Nucleus accumbens (tissue), 56 donors: ENCODE measurements around the gene MT1G.
A peak's percentile ranks its signal among the peaks of the same experiment; 100 is the strongest.
"Not testable (repeated sequence)": the region's sequence is repeated elsewhere in the genome, so short reads cannot be mapped to it uniquely, and the experiment has no call there.

ENCODE experiments used
- DNase-seq, 56 donors: peaks; one replicate each; lab custom pipeline; 2025; lab: John Stamatoyannopoulos, UW

MT1G gene

DNA sequence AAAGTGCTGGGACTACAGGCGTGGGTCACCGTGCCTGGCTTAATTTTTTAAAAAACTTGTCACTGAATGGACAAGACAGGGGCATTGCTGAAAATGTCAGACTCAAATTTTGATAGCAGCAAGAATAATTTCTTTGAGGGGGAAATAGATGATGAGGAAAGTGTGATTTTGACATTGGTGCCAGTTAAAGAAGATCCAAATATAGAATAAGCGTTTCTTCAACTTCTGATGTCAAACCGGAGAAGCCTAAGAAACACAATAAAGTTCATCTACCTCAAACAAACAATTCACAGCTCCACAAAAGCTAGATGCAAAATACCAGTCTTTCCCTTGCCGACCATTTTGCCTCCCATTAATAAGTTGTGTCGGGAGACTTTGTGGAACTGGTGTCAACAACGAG is 18.9 kb upstream of the MT1G start:
- DNase-seq = no peak

DNA sequence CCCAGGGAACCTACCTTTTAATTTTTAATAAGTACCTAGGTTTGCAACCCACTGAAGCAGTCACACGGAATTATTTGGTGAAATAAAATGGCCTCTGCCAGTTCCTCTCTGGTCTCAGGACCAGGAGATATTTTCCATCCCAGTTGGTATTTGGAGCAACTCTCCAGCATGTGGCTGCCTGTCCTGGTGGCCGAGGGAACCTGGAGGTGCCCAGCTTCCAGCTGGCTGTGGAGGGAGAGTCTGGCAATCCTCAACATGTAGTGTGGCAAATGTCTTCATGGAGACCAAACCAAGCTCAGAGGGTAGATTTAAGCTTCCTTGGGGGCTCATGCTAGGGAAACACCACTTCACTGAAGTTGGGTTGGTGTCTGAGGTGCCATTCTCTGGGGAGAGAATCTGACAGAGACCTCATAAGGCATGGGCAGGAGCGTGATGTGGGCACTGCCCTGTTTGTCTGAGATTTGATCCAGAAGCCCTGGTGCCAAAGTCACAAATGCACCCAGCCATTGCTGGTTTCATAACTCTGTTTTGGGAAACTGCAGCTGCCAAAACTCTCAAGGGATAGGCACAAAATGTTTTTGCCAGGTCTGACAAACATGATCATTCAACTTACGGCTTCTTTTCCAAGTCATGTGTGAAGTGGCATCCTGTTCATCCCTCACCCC is 17.2 kb upstream of the MT1G start:
- no peak for DNase-seq

- peak in 7 of 56 donors; percentile 13 to 52 (median 29) for DNase-seq
Measured at GRCh38 chr16:56684256-56684925, 16.5 kb upstream of the MT1G start.

- peak in 6 of 56 donors; percentile 10 to 24 (median 14) for DNase-seq
Measured at GRCh38 chr16:56683424-56684172, 15.7 kb upstream of the MT1G start.

GRCh38 chr16:56682703-56683397 is 15.0 kb upstream of the MT1G start:
- no peak for DNase-seq

DNA sequence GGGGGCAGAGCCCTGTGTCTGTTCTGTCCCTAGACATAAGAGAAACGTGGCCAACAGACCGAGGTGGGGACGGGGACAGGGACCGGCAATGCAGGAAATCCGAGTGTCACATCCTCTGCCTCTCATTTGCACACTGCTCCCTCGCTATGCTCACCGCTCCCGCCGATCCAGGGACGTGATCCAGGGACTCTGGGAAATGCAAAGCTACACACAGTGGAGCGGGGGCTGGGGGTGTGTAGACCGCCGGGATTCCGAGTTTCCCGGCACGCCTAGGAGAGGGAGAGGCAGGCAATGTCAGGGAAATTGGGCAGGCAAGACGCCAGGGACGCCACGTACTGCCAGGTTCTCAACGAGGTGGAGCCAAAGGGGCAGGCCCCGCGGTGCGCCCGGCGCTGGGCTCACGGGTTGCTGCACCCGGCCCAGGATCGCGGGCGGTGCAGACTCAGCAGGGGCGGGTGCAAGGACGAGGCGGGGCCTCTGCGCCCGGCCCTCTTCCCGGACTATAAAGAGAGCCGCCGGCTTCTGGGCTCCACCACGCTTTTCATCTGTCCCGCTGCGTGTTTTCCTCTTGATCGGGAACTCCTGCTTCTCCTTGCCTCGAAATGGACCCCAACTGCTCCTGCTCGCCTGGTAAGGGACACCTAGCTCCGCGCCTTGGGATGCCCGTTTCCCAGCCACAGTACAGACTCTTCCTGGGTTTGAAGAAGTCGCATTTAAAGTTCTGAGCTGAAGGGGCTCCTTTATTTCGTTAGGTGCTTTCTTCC is 14.3 kb upstream of the MT1G start, which contains the start of gene MT1X:
Gene MT1X, plus strand, starts transcription at position 532 of the 764 bp plus-strand sequence. Its CDS starts 71 bp downstream, at position 603.
- DNase-seq = peak; percentile 37 to 94 (median 80)

- DNase-seq = peak in 1 of 56 donors; percentile 36
Measured at GRCh38 chr16:56679818-56680217, 12.0 kb upstream of the MT1G start.

DNA sequence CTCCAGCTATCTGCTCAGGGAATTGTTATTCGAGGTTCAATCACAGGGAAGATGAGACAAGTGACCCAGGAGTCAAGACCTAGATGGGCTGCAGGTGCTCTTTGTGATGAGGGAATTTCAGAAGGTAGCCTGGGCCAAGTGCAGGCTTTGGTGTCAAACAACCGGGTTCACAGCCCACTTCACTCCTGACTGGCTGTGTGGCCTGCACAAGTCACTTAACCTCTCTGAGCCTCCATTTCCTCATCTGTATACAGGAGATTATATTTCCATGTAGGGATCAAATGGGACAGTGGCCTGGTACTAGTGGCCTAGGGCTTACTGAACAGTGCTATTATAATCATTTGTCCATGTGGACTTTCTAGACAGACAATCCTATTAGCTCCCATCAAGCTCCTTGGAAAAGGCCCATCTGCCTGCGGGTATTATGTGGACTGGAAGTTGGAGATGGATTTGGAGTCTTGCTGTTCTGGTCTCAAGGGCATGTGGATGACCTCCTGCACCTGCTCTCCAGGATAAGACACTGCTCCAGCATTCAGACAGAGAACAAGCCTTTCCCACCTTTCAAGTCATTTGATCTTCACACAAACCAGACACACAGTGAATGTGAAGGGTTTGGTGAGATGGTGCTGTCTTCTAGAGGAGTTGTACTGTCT is 11.3 kb upstream of the MT1G start:
- DNase-seq = no peak

GRCh38 chr16:56677474-56677873 is 9.6 kb upstream of the MT1G start:
- no peak for DNase-seq

- DNase-seq = no peak
Measured at GRCh38 chr16:56675685-56676210, 7.9 kb upstream of the MT1G start.

GRCh38 chr16:56674570-56674969 is 6.7 kb upstream of the MT1G start:
- DNase-seq = not testable (repeated sequence)

GRCh38 chr16:56673921-56674320 is 6.1 kb upstream of the MT1G start:
- DNase-seq = peak in 3 of 56 donors; percentile 16 to 24 (median 19)

DNA sequence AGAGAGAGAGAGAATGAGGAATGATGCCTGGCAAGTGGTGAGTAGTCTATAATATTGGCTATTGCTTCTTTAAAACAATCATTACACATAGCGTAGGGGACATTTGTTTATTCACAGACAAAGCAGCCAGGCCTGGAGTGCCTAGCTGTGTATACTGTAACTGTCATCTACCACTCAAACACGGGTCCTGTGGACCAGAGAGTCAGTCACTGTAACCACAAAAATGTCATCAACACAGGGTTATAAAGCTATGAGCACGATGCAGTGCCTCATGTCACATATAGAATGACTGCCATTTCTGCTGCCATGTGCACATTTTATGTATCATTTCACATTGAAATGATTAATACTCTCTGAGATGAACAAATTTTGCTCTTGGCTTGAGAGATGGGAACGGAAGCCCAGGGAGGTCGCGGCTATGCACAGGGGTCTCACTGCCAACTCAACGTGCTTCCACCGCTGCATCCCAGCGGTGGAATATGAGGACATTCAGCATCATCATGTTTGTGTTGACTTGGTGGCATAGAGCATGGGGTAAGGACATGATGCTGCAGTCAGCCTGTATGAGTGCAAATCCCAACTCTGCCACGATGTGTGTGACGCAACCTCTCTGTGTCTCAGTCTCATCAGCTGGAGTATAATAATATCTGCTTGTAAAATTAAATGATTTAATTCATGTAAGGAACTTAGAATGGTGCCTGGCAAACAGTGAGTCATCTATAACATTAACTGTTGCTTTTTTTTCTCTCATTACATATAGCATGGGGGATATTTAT is 5.1 kb upstream of the MT1G start:
- DNase-seq = peak in 1 of 56 donors; percentile 15

- not testable (repeated sequence) for DNase-seq
Measured at GRCh38 chr16:56672171-56672570, 4.3 kb upstream of the MT1G start.

GRCh38 chr16:56671691-56672090 is 3.8 kb upstream of the MT1G start:
- DNase-seq = not testable (repeated sequence)

DNA sequence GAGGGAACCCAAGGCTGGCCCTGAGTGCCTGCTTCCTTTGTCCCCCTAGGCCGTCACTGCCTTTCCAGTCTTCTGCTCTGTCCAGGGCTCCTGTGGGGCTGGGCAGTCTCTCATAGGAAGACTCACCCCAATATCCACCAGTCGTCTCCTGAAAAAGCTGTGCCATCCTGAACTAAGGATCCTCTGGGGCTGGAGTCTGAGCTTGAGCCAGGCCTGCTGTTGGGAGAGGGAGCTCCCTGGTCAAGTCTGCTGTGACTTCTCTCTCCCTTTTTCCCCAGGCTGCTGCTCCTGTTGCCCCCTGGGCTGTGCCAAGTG is 2.7 kb upstream of the MT1G start:
- DNase-seq = no peak

GRCh38 chr16:56669840-56670619 is 2.2 kb upstream of the MT1G start:
- DNase-seq = peak in 1 of 56 donors; percentile 18
